ENCODE results near the gene NEXN.

GRCh38 chr1:77987919-77988318 lies 99.5 kb downstream of the NEXN start:
- TF ChIP-seq CTCF (IDR thresholded peaks at IDR 0.05), result no peak
- TF ChIP-seq POLR2AphosphoS5 (IDR thresholded peaks at IDR 0.05), result no peak
- no peak for TF ChIP-seq POLR2A (IDR thresholded peaks at IDR 0.05)
- TF ChIP-seq EP300 (IDR thresholded peaks at IDR 0.05), result no peak
